ENCODE results near the gene MIB2. TPM values are rescaled to one million over a fixed set of nuclear protein-coding genes. Genes with fewer than 3 reads are reported as not detected.
"Not testable (repeated sequence)": the region's sequence is repeated elsewhere in the genome, so short reads cannot be mapped to it uniquely, and the experiment has no call there.

Gene MIB2
- total RNA-seq, 1 donor from 2014 or later = 43.5 TPM

GRCh38 chr1:1658583-1659549, 43.6 kb downstream of the MIB2 start, which contains the start of gene CDK11B:
CDK11B (minus strand) TSS chr1:1659004; CDS start chr1:1657485, 1,519 bp downstream.
- DNase-seq = peak; percentile 92

DNA sequence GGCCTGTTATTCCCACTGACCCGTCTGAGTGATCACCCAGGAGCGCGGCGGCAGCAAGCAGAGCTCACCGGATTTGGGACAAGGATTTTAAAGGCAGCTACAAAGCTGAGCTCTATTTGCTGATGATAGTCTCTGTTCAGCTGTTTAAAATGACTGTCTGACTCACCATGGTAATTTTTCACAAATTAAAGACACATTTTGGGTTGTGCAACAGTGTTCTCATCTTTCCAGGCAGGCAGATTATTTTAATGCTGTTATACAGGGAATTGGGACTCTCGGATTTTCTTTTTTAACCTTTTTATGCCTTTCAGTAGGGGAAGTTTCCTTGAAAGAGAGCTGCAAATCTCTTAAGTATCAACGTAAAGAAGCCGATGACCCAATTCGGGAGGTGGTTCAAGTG, 47.1 kb downstream of the MIB2 start:
- not testable (repeated sequence) for DNase-seq

GRCh38 chr1:1662830-1663560, 47.7 kb downstream of the MIB2 start:
- DNase-seq = not testable (repeated sequence)

DNA sequence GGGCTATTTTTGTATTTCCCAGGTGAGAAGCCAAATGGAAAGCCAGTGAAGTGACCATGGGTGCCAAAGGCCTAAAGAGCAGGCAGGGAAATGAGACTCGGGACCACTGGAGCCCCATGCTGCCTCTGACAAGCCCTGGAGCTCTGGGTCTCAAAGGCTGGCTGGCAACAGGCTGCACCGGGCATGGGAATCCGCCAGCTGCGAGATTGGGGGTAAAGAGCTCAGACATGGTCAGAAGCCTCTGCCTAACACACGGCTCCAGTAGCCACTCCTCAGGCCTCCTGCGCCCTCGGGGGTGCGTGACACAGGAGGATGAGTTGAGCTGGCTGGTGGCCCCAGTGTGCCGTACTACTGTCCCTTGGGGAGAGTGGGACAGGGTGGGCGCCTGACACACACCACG, 49.0 kb downstream of the MIB2 start:
- not testable (repeated sequence) for DNase-seq

- no peak for DNase-seq
Observed at GRCh38 chr1:1664941-1665814, 49.9 kb downstream of the MIB2 start.

DNA sequence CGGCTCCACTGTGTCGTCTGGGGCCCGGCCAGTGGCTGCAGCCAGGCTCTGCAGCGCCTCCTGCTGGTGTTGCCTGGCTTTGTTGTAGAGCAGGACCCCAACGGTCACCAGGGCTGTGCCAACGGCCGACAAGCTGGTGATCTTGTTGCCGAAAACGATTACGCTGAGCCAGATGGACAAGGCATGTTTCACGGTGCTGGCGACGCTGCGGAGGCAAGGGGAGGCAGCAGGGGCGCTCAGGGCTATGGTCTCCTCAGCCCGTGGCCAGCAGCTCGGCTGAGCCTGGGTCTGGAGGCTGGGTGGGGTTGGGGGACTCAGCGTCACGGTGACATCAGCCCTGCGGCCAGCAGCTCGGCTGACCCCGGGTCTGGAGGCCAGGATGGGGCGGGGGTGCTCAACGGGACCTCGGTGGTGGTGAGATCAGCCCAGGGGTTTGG, 50.5 kb downstream of the MIB2 start:
- no peak for DNase-seq

GRCh38 chr1:1666526-1666925, 51.2 kb downstream of the MIB2 start:
- no peak for DNase-seq

DNA sequence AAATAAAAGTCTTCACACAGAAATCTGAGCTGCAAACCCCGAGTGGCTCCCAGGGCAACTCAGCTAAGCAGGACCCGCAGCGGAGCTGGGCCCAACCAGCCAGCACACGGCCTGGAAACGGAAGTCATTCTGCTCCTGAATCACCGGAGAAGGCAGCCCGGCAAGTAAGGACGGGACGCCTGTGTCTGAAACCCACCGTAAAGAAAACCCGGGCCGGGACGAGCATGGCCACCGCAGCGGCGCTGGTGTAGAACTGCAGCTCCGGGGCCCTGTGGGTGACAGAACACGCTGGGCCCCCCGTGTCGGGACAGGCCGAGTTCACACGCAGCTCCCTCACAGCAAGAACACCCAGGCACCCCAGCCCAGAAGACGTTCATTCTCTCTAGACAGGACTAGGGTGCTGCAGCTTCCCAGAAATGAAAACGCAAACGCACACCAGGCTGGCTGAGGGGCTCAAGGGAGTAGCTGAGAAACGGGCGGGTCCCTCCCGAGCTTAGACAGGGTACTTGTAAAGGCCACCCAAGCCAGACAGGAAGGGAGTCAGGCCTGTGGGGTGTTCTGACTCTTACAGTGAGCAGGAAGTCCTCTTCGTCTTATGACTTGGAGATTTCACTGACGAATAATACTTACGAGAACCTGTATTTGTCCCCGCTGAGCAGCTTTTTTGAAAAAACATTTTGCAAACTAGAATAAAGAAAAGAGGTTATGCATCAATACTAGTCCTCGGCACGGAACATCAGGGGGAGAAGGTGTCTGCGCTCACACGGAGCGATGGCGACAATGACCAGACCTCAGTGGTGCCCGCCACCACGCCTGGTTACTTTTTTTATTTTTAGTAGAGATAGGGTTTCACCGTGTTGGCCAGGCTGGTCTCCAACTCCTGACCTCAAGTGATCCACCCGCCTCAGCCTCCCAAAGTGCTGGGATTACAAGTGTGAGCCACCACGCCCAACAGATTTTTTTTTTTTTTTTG, 54.5 kb downstream of the MIB2 start:
- DNase-seq = no peak

GRCh38 chr1:1670866-1671265, 55.6 kb downstream of the MIB2 start:
- no peak for DNase-seq

DNA sequence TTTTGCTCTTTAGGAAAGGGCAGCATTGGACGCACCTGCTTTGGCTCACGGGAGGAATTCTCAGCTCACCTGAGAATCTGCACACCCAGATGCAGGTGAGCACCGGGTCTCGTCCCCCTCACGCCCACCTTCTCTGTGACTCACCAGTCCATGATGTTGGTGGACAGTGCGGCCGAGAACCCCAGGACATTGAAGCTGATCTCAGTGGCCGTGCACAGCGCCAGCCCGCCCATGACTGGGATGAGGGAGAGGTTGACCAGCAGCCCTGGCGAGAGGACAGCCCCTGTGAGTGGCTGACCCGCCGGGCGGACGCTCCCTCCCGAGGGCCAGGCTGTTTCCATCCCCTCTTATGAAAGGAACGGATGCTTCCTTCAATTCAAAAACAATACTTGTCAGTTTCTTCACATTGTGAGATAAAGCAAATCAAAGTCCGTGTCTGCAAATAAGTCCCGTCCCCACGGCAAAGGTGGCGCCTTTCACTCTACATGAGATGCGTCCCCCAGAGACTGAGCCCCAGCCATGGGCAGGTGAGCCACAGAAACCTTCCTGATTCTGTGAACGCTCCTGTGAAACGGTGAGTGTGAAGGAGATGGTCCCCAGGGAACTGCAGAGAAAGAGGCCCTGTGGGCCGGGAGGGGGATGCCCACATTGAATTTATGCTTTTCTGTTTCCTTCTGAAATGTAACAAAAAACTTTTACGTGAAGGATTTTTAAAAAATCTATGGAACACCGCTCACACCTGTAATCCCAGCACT, 56.2 kb downstream of the MIB2 start:
- DNase-seq = no peak

GRCh38 chr1:1672181-1672965, 57.1 kb downstream of the MIB2 start:
- DNase-seq = no peak

- not testable (repeated sequence) for DNase-seq
Observed at GRCh38 chr1:1674806-1675205, 59.5 kb downstream of the MIB2 start.

GRCh38 chr1:1675218-1675617, 59.9 kb downstream of the MIB2 start:
- DNase-seq = not testable (repeated sequence)

- not testable (repeated sequence) for DNase-seq
Observed at GRCh38 chr1:1676087-1676486, 60.8 kb downstream of the MIB2 start.

DNA sequence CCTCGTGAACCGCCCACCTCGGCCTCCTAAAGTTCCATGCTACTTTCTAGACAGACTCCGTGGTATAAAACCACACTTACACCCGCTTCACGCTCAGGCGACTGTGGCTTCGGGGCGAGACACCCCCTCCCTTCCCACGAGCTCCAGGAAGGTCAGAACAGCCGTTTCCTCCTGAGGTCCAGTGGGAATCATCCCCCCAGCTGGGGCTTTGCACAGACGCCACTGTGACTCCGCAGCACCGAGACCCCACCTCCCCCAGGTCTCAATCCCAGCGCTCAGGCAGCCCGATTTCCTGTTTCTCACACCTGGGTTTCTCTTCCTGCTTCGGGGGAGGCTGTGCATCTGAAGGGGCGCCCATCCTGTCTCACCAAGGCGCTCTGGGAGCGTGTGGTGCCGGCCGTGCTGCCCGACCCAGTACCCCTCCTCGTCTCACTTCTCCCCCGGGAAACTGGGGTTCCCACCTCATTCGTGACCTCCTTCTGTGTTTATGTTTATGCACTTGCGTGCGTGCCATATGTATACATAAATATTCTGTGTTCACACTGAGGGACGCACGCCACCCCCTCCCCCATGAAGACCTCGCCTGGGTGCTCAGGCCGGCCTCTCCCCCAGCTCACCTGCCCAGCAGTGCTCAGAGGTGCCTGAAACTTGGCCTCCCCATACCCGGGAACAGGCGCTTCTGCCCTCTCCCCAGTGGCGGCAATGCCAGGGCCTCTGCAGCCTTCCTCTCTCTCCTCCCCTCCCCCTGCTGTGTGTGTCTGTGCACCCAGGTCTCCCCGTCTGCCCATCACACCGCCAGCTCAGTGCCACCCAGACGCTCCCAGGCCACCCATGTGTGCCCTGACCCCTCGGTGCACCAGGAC, 62.6 kb downstream of the MIB2 start:
- no peak for DNase-seq

DNA sequence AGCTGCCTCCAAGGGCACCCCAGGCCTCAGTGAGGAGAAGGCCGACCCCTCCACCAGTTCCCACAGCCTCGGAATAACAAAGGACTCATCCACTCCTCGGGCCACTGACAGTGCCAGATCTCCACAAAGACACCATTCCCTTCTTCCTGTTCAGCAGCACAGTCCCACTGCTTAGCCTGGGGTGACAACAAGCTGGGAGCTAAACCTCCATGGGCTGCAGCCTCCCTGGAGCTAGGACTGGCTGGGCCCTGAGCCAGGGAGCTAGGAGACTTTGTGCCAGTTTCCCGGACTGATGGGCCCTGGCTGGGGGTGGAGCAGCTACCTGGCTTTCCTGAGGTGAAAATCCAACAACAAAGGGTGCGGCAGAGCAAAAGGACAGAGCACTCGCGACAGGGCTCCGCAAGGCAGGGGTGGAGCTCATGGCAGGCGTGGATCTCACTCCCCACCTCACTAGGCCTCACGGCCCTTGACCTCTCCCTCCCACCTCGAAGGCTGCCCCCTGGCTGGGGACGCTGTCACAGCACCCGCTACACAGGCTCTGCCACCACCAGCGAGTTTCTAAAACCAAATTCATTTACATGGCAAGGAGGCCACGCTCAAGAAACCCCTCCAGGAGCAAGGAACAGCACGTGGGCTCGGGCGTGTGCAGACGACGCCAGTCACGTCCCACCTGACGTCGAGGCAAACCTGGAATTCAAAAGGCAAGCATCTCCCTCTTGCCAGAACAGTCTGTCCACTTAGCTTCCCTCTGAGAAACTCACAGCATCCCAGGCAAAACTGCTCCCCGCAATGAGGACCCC, 63.5 kb downstream of the MIB2 start:
- DNase-seq = no peak

Measured in occipital lobe (tissue), 2 donors.